NB4 (cell line): ENCODE data around the gene FAM118A.

Experiments used
- POLR2A ChIP-seq: IDR thresholded peaks from 2 replicates; pipeline ENCODE4 v1.6.1; 2011; ENCODE audit warnings: mild to moderate bottlenecking; ENCODE audit not compliant: insufficient read length; ENCODE audit errors: extremely low read depth
- TF ChIP-seq, protein P1 (sequence below): IDR thresholded peaks from one replicate; pipeline ENCODE4 v1.5.1; 2012; ENCODE audit warnings: low read depth, low read length

DNA sequence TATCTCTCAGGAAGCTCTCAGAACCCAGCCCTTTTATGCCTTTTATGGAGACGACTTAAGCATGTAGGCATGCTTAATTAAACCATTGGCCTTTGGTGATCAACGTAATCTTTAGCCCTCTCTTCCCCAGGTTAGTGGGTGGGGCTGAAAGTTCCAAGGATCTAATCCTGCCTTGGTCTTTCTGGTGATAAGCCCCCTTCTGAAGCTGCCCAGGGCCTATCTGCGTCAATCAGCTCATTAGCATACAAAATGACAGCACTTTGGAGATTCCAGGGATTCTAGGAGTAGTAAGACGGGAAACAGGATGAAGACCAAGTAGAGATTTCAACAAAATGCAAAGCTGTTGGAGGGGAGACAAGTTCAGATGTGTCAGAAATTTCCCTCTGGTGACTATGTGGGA lies 3.1 kb downstream of the FAM118A start:
- TF ChIP-seq, protein P1, sequence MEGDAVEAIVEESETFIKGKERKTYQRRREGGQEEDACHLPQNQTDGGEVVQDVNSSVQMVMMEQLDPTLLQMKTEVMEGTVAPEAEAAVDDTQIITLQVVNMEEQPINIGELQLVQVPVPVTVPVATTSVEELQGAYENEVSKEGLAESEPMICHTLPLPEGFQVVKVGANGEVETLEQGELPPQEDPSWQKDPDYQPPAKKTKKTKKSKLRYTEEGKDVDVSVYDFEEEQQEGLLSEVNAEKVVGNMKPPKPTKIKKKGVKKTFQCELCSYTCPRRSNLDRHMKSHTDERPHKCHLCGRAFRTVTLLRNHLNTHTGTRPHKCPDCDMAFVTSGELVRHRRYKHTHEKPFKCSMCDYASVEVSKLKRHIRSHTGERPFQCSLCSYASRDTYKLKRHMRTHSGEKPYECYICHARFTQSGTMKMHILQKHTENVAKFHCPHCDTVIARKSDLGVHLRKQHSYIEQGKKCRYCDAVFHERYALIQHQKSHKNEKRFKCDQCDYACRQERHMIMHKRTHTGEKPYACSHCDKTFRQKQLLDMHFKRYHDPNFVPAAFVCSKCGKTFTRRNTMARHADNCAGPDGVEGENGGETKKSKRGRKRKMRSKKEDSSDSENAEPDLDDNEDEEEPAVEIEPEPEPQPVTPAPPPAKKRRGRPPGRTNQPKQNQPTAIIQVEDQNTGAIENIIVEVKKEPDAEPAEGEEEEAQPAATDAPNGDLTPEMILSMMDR: no peak
- no peak for TF ChIP-seq POLR2A
